HFF-Myc (cell line): Measurements from ENCODE around the gene CD52.

Experiments
- DNase-seq: peaks from one replicate; pipeline ENCODE4 v3.0.0-alpha.2; 2011; ENCODE audit warnings: low read depth; ENCODE audit errors: extremely low read depth
- H3K4me3 ChIP-seq: replicated peaks from 2 replicates; pipeline ENCODE4 v1.5.1; 2011; ENCODE audit warnings: low read depth, mild to moderate bottlenecking, control low read depth, low read length
- CTCF ChIP-seq: IDR thresholded peaks from 2 replicates; pipeline ENCODE4 v1.5.1; 2012; ENCODE audit warnings: mild to moderate bottlenecking, low read depth, low read length, control low read depth; ENCODE audit errors: missing control alignments

CD52 gene

GRCh38 chr1:26281091-26281958 lies 36.4 kb upstream of the CD52 start:
- no peak for TF ChIP-seq CTCF
- no peak for DNase-seq
- H3K4me3 ChIP-seq: peak overlapping the region; percentile 69

- peak overlapping the region; percentile 69 for H3K4me3 ChIP-seq
- no peak for DNase-seq
- TF ChIP-seq CTCF: no peak
Measured at GRCh38 chr1:26281971-26282370, 35.8 kb upstream of the CD52 start.

GRCh38 chr1:26282401-26282918 lies 35.3 kb upstream of the CD52 start:
- no peak for DNase-seq
- no peak for TF ChIP-seq CTCF

GRCh38 chr1:26283279-26283853 lies 34.4 kb upstream of the CD52 start:
- no peak for DNase-seq
- TF ChIP-seq CTCF: no peak
- H3K4me3 ChIP-seq: no peak overlapping the region

More at GRCh38 chr1:26282401-26282918, 35.3 kb upstream of the CD52 start:
- no peak overlapping the region; the same call in 1 of the 2 replicates for H3K4me3 ChIP-seq

- no peak for TF ChIP-seq CTCF
- H3K4me3 ChIP-seq: no peak overlapping the region
- DNase-seq: no peak
Measured at GRCh38 chr1:26283871-26284596, 33.7 kb upstream of the CD52 start.

GRCh38 chr1:26284597-26285347 lies 33.0 kb upstream of the CD52 start:
- peak; percentile 79 for TF ChIP-seq CTCF
- DNase-seq: peak; percentile 87
- H3K4me3 ChIP-seq: no peak overlapping the region
